Measurements from ENCODE around the gene UTP14A.

DNA sequence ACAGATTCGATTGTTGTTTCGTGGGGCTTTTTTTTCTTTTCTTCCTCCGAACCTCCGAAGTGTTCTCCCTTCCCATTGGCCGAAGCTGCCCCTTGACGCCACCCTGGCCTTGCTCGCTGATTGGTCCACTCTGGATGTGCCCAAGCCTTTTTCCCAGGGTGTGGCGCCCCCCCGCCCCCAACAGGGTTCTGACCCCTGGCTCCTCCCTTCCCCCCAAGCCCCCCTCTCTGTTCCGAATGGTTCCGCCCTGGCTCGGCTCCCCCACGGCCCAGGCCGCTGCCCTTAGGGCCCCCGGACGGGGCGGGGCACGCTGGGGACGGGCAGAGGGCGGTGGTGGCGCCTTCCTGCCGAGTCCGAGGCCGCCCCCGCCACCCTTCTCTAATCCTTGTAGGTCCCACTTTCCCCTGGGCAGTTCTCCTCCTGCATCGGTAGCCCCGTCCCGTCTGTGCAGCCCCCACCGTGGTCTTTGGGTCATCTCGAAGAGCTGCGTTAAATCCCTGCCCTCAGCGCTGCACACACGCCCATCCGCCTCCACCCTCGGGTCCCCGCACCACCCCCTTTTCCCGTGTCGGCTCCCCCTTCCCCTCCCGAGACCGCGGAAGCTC is 25.5 kb downstream of the UTP14A start:
- TF ChIP-seq, protein P1, sequence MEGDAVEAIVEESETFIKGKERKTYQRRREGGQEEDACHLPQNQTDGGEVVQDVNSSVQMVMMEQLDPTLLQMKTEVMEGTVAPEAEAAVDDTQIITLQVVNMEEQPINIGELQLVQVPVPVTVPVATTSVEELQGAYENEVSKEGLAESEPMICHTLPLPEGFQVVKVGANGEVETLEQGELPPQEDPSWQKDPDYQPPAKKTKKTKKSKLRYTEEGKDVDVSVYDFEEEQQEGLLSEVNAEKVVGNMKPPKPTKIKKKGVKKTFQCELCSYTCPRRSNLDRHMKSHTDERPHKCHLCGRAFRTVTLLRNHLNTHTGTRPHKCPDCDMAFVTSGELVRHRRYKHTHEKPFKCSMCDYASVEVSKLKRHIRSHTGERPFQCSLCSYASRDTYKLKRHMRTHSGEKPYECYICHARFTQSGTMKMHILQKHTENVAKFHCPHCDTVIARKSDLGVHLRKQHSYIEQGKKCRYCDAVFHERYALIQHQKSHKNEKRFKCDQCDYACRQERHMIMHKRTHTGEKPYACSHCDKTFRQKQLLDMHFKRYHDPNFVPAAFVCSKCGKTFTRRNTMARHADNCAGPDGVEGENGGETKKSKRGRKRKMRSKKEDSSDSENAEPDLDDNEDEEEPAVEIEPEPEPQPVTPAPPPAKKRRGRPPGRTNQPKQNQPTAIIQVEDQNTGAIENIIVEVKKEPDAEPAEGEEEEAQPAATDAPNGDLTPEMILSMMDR (IDR thresholded peaks at IDR 0.05; ENCODE audit: insufficient read depth, low read length), result no peak
- TF ChIP-seq, protein P2, sequence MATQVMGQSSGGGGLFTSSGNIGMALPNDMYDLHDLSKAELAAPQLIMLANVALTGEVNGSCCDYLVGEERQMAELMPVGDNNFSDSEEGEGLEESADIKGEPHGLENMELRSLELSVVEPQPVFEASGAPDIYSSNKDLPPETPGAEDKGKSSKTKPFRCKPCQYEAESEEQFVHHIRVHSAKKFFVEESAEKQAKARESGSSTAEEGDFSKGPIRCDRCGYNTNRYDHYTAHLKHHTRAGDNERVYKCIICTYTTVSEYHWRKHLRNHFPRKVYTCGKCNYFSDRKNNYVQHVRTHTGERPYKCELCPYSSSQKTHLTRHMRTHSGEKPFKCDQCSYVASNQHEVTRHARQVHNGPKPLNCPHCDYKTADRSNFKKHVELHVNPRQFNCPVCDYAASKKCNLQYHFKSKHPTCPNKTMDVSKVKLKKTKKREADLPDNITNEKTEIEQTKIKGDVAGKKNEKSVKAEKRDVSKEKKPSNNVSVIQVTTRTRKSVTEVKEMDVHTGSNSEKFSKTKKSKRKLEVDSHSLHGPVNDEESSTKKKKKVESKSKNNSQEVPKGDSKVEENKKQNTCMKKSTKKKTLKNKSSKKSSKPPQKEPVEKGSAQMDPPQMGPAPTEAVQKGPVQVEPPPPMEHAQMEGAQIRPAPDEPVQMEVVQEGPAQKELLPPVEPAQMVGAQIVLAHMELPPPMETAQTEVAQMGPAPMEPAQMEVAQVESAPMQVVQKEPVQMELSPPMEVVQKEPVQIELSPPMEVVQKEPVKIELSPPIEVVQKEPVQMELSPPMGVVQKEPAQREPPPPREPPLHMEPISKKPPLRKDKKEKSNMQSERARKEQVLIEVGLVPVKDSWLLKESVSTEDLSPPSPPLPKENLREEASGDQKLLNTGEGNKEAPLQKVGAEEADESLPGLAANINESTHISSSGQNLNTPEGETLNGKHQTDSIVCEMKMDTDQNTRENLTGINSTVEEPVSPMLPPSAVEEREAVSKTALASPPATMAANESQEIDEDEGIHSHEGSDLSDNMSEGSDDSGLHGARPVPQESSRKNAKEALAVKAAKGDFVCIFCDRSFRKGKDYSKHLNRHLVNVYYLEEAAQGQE (IDR thresholded peaks at IDR 0.05; ENCODE audit: insufficient replicate concordance, low read depth), result no peak
- no peak for TF ChIP-seq GABPA (IDR thresholded peaks at IDR 0.05; ENCODE audit: low read depth)
